HG03103 (cell line): ENCODE data around the gene DICER1.
"Not testable (repeated sequence)": the region's sequence is repeated elsewhere in the genome, so short reads cannot be mapped to it uniquely, and the experiment has no call there.

Experiments
- ATAC-seq: cut with Tn5 transposase; IDR thresholded peaks from one replicate; pipeline ENCODE4 v1.9.1; 2021; ENCODE audit warnings: low read depth; ENCODE audit not compliant: unreplicated experiment

Gene DICER1

DNA sequence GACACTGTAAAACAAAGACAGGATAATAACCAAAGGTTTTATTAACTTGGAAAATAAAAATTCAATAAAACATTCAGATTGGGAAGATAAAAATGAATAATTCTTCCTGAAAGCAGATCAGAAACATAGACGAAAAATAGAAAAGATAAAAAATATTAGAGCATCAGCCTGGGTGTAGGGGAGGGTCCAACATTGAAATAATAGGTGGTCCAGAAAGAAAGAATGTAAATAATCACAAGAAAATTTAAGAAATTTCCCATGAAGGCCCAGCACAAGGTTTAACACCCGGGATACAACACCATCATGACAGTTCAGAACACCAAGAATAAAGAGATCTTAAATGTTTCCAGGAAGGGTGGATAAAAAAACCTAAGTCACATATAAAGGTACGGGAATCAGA is 31.1 kb upstream of the DICER1 start:
- ATAC-seq = no peak

DNA sequence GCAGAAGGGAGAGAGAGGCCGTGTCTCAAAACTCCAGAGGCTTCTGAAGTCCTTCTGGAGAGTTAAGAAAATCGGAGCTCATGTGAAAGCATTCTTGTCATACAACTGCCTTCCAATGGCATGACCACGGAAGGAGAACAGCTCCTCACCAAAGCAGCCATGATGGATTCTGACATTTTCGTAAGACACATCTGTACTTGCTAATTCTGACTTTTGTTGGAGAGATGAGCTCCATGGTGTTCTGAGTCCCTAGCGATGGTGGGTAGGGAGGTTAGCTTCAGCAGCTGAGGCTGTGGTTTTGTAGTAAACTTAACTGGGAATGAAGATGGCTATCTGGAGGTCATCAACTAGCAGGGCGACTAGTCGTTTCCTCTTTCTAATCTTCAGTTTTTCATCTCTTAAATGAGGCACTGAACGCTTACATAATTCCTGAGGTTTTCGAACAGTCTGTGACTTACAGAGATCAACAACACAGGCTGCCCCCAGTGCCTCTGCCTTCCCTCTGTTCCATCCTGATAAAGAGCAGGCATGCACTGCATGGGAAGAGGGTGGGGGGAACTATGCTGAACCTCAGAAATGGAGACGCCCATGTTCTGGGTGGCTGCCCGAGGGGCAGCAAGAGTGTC is 28.6 kb upstream of the DICER1 start:
- ATAC-seq = no peak

DNA sequence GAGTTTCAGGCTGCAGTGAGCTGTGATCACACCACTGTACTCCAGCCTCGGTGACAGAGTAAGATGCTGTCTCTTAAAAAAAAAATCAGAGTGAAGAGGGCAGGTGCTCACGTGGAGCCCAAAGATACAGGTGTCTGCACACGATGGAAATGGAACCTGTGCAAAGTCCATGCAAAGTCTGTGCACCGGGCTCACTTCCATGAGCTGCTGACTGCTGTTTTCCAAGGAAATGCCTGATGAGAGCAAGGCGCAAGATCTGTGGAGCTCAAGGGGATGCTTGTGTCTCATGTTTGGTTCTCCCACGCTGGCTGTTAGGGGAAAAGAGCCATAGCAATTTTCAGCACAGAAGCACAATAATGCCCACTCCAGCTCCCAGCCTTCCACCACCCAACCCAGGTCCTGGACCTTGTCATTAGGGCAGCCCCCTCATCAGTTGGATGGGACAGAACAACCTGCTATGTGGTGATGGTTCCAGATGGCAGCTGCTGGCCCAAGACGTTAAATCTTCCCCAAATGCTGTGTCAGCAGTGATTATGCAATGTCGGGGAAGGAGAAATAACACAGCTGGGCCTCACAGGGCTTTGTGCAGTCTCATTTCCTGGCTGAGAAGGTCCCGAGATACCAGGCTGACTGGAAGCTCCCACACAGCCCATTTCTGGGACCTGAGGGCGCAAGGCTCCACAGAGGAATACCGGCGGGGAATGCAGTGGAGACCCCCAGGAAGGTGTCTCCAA is 27.9 kb upstream of the DICER1 start:
- ATAC-seq = no peak

DNA sequence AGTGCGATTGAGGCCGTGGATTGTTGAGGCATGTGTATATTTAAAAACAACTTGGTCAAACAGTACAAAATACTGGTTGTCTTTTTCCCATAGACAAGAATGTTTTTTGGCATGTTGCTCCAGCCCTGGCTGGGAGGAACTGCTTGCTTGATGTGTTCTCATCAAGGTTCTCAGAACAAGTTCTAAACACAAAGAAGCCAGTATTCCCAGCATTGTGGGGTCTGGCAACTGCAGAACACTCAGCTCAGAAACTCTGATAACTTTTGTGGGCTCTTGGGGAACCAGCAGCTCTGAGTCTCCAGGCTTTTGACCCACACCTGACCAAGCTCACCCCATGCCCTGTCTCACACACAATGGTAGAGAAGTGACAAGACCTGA is 27.1 kb upstream of the DICER1 start:
- ATAC-seq = no peak

DNA sequence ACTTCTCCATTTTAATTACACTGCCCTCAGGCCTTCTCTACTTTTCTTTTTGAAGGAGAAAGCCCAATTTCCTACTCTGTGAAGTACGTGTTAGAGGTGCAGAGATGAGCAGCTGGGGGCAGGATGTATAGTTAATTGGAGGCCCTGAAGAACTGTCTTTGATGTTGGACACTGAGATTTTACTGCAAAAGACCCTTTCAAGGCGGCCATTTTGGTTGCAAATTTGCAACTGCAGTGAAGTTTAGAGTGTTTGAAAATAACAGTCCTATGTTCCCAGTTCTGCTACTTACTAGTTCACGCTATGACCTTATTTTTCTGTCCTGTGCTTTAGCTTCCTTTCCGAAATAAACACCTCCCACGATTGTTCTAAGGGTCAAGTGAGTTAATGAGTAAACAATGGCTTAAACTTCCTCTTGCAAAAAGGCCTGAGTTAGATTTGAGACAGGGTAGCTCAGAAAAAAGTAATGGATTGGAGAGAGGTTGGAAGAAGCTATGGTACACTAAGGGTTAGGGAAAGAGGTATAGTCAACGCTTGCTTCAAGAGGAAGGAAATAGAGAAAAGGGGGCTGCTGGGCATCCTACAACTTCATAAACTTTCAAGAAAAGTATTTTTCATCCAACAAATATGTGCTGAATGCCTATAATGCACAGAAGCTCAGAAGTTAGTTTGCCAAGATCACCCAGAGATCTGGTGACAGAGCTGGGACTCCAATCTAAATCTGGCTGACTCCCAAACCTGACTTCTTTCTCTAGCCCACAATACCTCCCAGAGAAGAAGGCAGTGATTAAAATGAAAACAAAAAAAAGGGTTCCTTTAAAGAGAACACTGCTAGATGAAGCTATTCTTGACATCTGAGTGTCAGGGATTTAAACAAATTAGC is 26.4 kb upstream of the DICER1 start:
- no peak for ATAC-seq

DNA sequence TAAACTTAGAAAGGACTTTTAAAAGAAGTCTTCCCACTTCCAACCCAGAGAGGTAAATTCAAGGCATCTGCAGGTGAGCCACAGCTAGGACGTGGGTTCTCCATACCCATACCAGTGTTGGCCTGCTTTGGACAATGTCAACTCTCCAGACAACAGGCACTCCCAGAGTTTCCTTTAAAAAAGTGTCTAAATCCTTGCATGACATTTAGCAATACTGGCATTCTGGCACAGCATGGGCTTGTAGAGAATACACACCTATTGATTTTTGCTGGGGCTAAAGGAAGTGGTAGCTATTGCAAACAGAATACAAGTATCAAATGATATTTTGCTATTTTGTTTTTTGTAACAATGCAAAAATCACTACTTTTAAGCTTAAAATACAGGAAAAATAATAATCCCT is 25.8 kb upstream of the DICER1 start:
- ATAC-seq = no peak

DNA sequence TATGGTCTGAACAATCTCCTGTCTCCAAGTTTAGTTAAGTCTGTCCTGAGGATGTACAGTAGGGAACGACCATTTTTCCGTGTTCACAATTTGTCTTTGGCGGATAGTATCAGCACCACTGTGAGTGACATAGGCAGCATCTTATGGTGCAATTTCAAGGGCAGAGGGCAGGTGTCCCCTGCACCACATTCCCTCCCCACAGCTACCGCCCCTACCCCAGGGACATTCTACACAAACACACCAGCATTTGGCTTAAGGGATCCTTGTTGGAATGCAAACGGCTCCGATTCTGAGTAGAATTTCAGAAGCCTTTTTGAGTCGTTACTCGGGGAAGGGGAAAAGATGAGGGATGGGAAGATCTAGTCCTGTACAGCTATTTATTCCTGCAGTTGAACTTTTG is 25.1 kb upstream of the DICER1 start:
- no peak for ATAC-seq

DNA sequence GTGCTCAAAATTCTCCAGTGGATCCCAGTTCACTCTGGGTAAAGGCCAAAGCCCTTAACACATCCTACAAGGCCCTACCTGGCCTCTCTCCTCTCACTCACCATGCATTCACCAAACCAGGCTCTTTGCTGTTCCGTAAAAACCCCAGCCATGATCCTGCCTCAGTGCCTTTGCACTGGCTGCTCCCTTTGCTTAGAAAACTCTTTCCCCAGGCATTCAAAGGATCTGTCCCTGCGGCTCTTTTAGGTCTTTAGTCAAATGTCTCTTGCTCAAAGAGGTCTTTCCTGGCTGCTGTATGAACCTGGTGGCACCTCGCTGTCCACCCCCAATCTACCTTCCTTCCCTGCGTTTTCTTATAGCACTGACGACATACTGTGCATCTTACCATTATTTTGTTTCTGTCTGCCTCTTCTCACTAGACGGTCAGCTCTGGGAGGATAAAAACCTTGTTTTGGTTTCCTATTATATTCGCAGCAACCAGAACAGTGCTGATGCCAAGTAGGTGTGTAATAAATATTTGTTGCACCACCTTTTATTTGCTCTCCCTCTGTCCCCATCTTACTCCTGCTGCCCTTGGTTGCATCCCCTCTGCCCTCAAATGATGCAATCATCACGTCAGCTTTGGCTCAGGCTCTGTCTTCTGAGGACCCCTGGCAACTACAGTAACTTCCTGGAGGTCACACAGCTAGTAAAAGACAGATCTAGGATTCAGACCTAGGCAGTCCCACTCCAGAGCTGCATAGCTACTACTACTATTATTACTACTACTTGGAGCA is 23.8 kb upstream of the DICER1 start:
- ATAC-seq = no peak

DNA sequence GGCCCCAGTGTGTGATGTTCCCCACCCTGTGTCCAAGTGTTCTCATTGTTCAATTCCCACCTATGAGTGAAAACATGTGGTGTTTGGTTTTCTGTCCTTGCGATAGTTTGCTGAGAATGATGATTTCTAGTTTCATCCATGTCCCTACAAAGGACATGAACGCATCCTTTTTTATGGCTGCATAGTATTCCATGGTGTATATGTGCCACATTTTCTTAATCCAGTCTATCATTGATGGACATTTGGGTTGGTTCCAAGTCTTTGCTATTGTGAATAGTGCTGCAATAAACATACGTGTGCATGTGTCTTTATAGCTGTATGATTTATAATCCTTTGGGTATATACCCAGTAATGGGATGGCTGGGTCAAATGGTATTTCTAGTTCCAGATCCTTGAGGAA is 18.3 kb upstream of the DICER1 start:
- ATAC-seq = not testable (repeated sequence)

DNA sequence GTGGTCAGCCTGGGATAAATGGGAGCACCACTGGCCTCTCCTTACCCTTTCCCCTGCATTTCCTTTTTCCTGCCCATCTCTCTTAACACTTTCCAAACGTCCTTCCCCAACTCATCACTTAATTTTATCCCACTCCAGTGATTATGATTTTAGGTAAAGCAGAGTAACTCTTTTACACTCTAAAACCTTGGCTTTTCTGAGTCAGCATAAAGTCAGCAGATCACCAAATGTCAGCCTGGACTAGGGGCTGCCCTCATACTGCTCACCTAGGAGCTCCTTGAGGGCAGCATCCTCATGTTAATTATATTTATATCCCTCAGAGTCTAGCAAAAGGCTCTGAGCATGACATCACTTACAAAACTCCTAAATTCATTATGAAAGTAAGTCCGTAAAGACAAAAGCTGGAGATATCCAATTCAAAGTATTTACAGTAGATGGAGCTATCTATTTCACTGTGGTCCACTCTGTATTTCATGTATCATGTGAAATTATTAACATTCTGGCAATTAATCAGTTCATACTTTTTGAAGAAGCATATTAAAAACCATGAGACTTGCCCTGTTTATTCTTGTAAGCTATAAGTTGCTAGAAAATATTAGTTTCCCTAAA is 17.0 kb upstream of the DICER1 start:
- no peak for ATAC-seq

DNA sequence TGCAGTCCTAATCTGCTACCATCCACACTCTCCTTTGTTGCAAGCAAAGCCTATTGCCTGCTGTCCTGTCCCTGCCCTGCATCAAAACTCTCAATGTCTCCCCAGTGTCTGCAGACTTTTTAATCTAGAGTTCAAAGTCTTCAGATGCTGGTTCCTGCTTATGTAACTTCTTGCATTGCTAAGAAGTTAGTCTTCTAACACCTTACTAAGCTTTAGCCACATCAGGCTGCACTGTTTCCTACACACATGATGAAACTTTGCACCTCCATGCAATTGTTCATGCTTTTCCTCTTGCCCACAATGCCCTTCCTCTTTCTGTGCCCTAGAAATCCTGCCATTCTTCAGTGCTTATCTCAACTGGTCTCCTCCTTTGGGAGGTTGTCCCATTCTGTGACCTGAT is 16.2 kb upstream of the DICER1 start:
- ATAC-seq = no peak

DNA sequence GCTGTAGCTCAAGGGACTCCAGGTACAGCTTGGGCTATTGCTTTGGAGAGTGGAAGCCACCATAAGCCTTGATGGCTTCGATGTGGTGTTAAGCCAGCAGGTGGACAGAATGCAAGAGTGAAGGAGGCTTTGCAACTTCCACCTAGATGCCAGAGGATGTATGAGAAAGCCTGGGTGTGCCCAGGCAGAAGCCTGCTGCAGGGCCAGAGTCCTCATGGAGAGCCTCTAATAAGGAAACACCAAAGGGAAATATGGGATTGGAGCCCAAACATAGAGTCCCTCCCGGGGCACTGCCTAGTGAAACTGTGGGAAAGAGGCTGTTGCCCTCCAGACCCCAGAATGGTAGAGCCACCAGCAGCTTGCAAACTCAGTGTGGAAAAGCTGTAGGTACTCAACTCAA is 9.8 kb upstream of the DICER1 start:
- ATAC-seq = no peak

DNA sequence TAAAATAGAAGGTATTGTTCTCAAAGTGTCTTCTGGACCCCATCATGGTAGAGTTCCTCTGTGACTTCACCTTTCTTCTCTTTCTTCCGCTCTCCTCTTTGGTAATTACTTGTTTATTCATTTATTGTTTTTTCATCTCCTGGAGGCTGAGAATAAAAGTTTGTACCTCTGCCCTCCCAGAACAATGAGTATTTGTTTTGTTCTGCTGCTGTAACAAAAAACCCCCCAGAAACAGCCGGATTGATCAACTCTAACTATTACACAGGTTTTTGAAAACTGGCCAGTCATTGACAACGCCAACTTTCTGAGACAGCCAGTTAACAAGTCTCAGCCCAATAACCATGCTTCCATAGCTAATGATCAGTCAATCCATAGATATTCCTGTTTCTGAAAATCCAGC is 8.2 kb upstream of the DICER1 start:
- no peak for ATAC-seq

DNA sequence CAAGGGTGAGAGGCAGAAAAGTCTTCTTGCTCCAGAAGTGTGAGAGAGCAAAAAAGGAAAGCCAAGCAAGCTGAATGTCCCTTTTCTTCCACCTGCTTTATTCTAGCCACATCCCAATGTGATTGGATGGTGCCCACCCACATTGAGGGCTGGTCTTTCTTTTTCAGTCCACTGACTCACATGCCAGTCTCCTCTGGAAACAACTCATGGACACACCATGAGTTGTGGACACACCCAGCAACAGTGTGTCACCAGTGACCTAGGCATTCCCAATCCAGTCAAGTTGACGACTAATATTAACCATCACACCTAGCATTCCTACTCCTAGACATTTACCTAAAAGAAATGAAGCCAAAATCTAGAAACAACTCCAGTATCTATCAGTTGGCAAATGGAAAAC is 7.2 kb upstream of the DICER1 start:
- no peak for ATAC-seq

DNA sequence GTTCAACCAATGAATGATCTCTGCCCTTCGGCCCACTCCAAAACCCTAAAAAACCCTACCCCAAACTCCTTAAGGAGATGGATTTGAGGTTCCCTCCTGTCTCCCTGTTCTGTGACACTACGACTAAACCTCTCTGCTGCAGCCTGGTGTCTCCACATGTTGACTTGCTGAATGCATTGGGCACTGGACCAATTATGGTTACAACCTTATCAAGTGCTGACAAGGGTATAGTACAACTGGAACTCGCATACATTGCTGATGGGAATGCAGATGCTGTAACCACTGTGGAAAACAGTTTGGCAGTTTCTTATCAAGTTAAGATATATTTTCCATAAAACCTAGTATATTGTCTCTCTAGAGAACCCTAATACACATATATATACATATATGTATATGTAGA is 6.3 kb upstream of the DICER1 start:
- ATAC-seq = no peak

DNA sequence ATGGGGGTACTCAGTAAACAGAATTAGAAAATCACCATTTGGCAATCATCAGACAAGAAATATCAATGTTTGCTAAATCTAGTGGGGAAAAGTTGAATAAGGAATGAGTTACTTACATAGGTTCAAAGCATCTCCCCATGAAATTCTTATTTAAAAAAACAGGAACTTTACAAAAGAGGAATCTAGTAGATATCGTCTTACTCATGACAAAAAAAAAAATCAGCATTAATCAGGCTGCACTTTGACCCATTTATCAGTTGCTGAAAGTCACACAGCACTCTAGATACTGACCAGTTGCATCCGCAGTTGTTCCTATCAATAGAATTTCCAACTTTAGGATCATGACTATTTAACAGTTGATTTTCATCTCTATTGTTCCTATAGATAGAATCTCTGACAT is 5.8 kb upstream of the DICER1 start:
- ATAC-seq = no peak

DNA sequence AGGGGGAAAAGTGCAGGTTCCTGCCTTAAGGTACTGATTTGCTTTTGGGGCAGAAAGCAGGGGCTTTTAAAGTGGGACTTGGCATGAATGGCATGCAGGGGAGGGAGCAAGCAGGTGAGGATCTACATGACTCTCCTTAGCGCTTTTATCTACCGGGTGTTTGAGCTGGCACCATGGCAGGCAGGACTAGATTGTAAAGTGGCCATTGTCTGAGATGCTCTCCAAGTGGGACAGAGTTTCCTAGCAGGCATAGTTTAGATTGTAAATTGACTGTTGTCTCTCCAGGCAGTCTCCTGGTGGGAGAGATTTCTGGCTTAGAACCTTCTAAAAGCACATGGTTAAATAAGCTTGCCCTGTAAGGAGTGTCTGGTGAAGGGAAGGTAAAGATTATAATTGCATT is 5.3 kb upstream of the DICER1 start:
- no peak for ATAC-seq

DNA sequence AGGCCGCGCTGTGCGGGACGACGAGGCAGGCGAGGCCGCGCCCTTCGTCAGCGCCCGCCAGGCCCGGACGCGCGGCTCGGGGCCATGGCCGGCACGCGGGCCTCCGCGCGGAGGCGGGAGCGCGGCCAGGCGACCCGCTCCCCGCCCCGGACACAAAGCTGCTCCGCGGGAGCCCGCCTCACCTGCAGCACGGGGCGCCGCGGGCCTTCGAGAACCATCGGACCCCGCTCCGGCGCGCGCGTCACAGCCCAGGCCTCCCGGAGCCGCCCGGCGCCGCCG is 342 bp downstream of the DICER1 start:
- ATAC-seq = peak; percentile 24

DNA sequence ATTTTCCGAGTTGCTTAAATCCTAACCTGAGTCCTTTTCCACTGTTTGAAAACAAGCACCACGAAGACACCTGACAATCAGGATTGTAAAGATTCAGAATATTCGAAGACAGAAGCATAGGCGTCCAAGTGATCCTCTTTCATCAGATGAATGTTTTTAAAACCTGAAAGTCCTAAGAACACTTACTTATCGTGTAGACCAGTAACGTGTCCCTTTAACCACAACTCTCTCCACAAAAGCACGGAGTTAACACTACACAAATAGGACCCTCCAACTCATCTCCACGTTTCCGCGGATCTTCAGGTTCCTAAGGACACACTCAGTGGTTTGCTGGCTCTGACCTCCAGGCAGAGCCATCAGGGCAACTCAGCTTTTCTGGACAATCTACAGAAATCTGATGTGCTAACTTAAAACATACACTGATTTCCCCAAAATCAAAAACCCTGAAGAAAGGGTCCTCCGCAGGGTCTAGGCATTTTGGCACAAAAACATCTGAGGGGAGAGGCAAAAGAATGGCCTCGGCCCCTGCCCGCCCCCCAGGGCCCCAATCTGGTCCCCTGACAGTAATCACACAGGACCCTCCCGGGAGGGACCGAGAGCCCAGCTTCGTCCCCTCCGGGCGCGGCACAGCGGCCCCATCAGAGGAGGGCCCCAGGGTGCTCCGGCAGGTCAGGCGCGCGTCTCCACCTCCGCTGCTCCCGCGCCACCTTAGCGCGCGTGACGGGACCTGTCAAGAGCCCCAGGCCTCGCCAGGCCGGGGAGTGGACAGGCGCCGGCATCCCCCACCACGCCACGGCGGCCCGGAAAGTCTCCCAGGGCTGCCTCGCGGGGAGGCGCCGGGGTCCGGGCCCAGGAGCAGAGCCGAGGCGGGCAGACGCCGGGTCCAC is 925 bp downstream of the DICER1 start:
- ATAC-seq = peak; percentile 37

DNA sequence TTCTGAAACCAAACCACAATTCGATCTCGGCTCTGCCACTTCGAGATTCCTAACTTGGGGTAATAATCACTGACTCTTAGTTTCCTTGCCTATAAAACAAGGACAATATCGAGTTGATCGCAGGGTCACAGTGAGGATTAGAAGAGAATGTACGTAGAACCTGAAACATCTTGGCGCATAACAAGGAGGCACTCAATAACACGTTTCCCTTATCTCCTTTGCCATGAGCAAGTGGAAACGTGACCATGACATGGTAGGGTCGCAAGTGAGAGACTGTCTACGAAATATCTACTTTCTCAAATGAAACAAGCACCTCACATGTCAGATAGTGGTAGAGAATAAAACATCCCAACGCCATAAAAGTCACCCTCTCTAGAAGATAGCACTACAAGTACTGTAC is 2.3 kb downstream of the DICER1 start:
- ATAC-seq = no peak
